IMR-90 (cell line): ENCODE data around the gene IER5. TPM values are rescaled to one million over a fixed set of nuclear protein-coding genes. Genes with fewer than 3 reads are reported as not detected.

Experiments
- CEBPB ChIP-seq: IDR thresholded peaks from 2 replicates; pipeline ENCODE4 v1.6.1; 2012; ENCODE audit warnings: low read depth, low read length, improper control_type of control experiment
- CHD1 ChIP-seq: IDR thresholded peaks from 2 replicates; pipeline ENCODE4 v1.6.1; 2012; ENCODE audit warnings: low read depth, low read length, improper control_type of control experiment
- POLR2A ChIP-seq: IDR thresholded peaks from 2 replicates; pipeline ENCODE4 v1.6.1; 2012; ENCODE audit warnings: mild to moderate bottlenecking, low read depth, low read length
- RCOR1 ChIP-seq: IDR thresholded peaks from 2 replicates; pipeline ENCODE4 v1.6.1; 2012; ENCODE audit warnings: mild to moderate bottlenecking, low read length, improper control_type of control experiment; ENCODE audit not compliant: insufficient replicate concordance
- polyA plus RNA-seq, 3 experiments: library from polyadenylated mRNA; depleted of rRNA; stranded (reverse); fragments of >200 nt; gene quantifications; 2 replicates each; pipeline ENCODE4 v1.2.3, GENCODE V29; 2012; ENCODE audit warnings: low replicate concordance in 1 of 3
- total RNA-seq: library from RNA; depleted of rRNA; stranded (reverse); fragments of >200 nt; gene quantifications from 2 replicates; pipeline ENCODE4 v1.2.3, GENCODE V29; 2012

IER5 gene
- total and polyA plus RNA-seq, 2 of the 4 experiments (the other 2 are of a cell fraction): 15.8 to 27.1 TPM

DNA sequence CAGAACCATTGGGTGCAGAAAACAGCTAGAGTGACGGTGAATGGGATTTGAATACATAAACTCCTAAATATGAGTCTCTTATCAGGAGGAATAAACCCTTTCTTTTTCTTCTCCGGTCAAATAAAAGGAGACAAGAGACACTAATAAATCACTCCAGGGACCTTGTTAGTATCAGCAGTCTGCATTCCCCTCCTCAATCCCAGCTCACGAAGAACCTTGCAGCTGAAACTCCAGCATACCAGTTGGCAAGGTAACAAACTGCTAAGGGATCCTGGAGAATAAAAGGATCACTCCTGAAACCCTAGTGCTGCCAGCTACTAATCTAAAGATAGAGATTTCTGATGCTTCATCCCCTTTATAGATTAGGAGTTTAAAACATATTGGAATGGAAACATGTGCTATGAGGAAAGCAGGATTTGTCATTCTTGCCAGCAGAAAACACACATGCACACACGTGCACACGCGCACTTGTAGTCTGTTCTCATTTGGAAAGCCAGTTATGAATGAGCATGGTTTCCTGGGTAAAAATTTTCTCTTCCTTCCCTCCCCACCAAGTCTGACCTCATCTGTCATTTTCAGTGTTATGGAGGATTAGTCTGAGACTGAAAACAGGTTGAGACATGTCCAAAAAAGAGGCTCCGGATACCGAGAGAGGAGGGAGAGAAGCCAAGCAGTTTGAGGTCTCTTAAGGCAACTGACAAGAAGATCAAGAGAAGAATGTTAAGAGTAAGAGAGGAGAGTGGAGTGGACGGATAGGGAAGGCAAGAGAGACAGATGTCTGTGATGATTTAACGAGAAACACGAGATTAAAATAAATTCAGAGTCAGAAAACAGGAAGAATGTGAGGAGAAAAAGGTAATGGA is 10.9 kb downstream of the IER5 start (continued):
- no peak for TF ChIP-seq CHD1
- no peak for TF ChIP-seq POLR2A
- TF ChIP-seq CEBPB: no peak
- no peak for TF ChIP-seq RCOR1
